K562 (cell line): ENCODE data around the gene CTPS1. TPM values are rescaled to one million over a fixed set of nuclear protein-coding genes. Genes with fewer than 3 reads are reported as not detected.

Experiments
- BHLHE40 ChIP-seq: IDR thresholded peaks from 2 replicates; pipeline ENCODE4 v1.6.1; 2011; ENCODE audit warnings: low read length, improper control_type of control experiment
- ELF4 ChIP-seq: fragments of 450-650 bp; formaldehyde crosslinking; IDR thresholded peaks from 2 replicates; pipeline ENCODE4 v1.4.0; 2022; ENCODE audit warnings: missing genetic modification characterization
- HDAC6 ChIP-seq: IDR thresholded peaks from 2 replicates; pipeline ENCODE4 v1.6.1; 2012; ENCODE audit warnings: low read depth, mild to moderate bottlenecking, control low read depth, inconsistent platforms, low read length, moderate library complexity
- HMGN3 ChIP-seq: IDR thresholded peaks from 2 replicates; pipeline ENCODE4 v1.6.1; 2011; ENCODE audit warnings: borderline replicate concordance, low read depth, mild to moderate bottlenecking, mixed read lengths, low read length; ENCODE audit not compliant: insufficient read length; ENCODE audit errors: extremely low read depth
- HSF4 ChIP-seq: fragments of 250-450 bp; sonication (Bioruptor Pico); IDR thresholded peaks from 2 replicates; pipeline ENCODE4 v2.1.2; 2022; ENCODE audit warnings: mild to moderate bottlenecking, moderate library complexity, borderline replicate concordance
- MCM5 ChIP-seq: fragments of 450-650 bp; IDR thresholded peaks from 2 replicates; pipeline ENCODE4 v1.6.1; 2016; ENCODE audit warnings: low read depth
- MECOM ChIP-seq: fragments of 250-450 bp; sonication (Bioruptor Pico); IDR thresholded peaks from 2 replicates; pipeline ENCODE4 v1.8.0; 2022; ENCODE audit warnings: inconsistent platforms
- MYC ChIP-seq, 2 experiments: fragments of 250-450 bp in 1 of 2; sonication (Bioruptor Pico) in 1 of 2; IDR thresholded peaks; 2 replicates each; pipeline versions ENCODE4 v1.5.1 to v1.6.1; 2012 to 2021; ENCODE audit warnings: low read depth in 2 of 2, borderline replicate concordance in 1 of 2, improper control_type of control experiment in 1 of 2, low read length in 1 of 2, mild to moderate bottlenecking in 1 of 2, moderate library complexity in 1 of 2
- NFIC ChIP-seq: fragments of 450-650 bp; IDR thresholded peaks from 2 replicates; pipeline ENCODE4 v1.6.1; 2017; ENCODE audit warnings: mild to moderate bottlenecking, inconsistent platforms
- POLR2G ChIP-seq: fragments of 200-400 bp; formaldehyde crosslinking; IDR thresholded peaks from 2 replicates; pipeline ENCODE4 v1.6.1; 2017; ENCODE audit warnings: low read depth, mild to moderate bottlenecking, antibody characterized with exemption, low read length, moderate library complexity
- RCOR1 ChIP-seq, 2 experiments: IDR thresholded peaks; 2 replicates each; pipeline ENCODE4 v1.6.1; 2012; ENCODE audit warnings: low read depth in 2 of 2, low read length in 2 of 2, borderline replicate concordance in 1 of 2, improper control_type of control experiment in 1 of 2
- RFX5 ChIP-seq: IDR thresholded peaks from 2 replicates; pipeline ENCODE4 v1.6.1; 2011; ENCODE audit warnings: low read depth, mild to moderate bottlenecking, improper control_type of control experiment, low read length
- SMAD4 ChIP-seq: fragments of 250-450 bp; sonication (Bioruptor Pico); conservative IDR thresholded peaks from 2 replicates; pipeline ENCODE4 v1.8.0; 2021; ENCODE audit warnings: inconsistent platforms, mild to moderate bottlenecking, moderate library complexity
- ZNF12 ChIP-seq: sonication (generic); formaldehyde crosslinking; IDR thresholded peaks from 2 replicates; pipeline ENCODE4 v1.4.0; 2020; ENCODE audit warnings: mild to moderate bottlenecking, missing genetic modification reagents
- ZNF23 ChIP-seq: fragments of 250-450 bp; sonication (Bioruptor Pico); IDR thresholded peaks from 2 replicates; pipeline ENCODE4 v1.4.0; 2020; ENCODE audit warnings: mild to moderate bottlenecking
- ZNF282 ChIP-seq: sonication (generic); formaldehyde crosslinking; IDR thresholded peaks from 2 replicates; pipeline ENCODE4 v1.8.1; 2023; ENCODE audit warnings: missing genetic modification reagents
- ZNF764 ChIP-seq: fragments of 250-450 bp; sonication (Bioruptor Pico); IDR thresholded peaks from 2 replicates; pipeline ENCODE4 v1.4.0; 2020; ENCODE audit warnings: low read depth, mild to moderate bottlenecking, moderate library complexity
- polyA plus RNA-seq, 8 experiments: library from polyadenylated mRNA; depleted of rRNA in 4 of 8; stranded (reverse) in 5 of 8; unstranded in 3 of 8; fragments of >200 nt; fragmentation: Nextera tagmentation in 2 of 8; fragmentation: Illumina TruSeq in 1 of 8; extraction: Ambion mirVana in 2 of 8; extraction: Trizol in 1 of 8; gene quantifications; 2 replicates each; pipeline versions ENCODE4 v1.2.1 to v1.2.3, GENCODE V29; 2011 to 2014; ENCODE audit warnings: inconsistent platforms in 1 of 8, missing spikeins in 1 of 8
- total RNA-seq, 7 experiments: library from RNA; depleted of rRNA in 6 of 7; stranded (reverse); fragments of >200 nt in 6 of 7; fragmentation: Illumina TruSeq in 2 of 7; extraction: Trizol in 2 of 7; gene quantifications; 2 replicates each; pipeline versions ENCODE4 v1.2.1 to v1.2.3, GENCODE V29; 2011 to 2021; ENCODE audit warnings: low replicate concordance in 1 of 7
- TF ChIP-seq, protein P1 (sequence below): fragments of 250-450 bp; sonication (Bioruptor Pico); IDR thresholded peaks from 2 replicates; pipeline ENCODE4 v1.5.0; 2021
- TF ChIP-seq, protein P2 (sequence below), 2 experiments: IDR thresholded peaks in 1 of 2; conservative IDR thresholded peaks in 1 of 2; 2 replicates each; pipeline ENCODE4 v1.6.1; 2016; ENCODE audit warnings: low read depth in 2 of 2, mild to moderate bottlenecking in 1 of 2, missing compliant biosample characterization in 1 of 2, missing genetic modification characterization in 1 of 2, moderate library complexity in 1 of 2
- TF ChIP-seq, protein P3 (sequence below), 2 experiments: fragments of 450-650 bp in 1 of 2; sonication (generic) in 1 of 2; formaldehyde crosslinking; conservative IDR thresholded peaks; 2 replicates each; pipeline versions ENCODE4 v1.4.0 to v1.8.1; 2020 to 2022; ENCODE audit warnings: mild to moderate bottlenecking in 1 of 2, missing genetic modification reagents in 1 of 2
- TF ChIP-seq, protein P4 (sequence below): sonication (generic); formaldehyde crosslinking; IDR thresholded peaks from 2 replicates; pipeline ENCODE4 v1.8.0; 2022; ENCODE audit warnings: mild to moderate bottlenecking, missing genetic modification reagents

Gene CTPS1
- total and polyA plus RNA-seq, 9 of the 15 experiments (the other 6 are each of a cell fraction or from before 2014, with no cell fraction given) = 44.4 to 164 (median 87.7) TPM

DNA sequence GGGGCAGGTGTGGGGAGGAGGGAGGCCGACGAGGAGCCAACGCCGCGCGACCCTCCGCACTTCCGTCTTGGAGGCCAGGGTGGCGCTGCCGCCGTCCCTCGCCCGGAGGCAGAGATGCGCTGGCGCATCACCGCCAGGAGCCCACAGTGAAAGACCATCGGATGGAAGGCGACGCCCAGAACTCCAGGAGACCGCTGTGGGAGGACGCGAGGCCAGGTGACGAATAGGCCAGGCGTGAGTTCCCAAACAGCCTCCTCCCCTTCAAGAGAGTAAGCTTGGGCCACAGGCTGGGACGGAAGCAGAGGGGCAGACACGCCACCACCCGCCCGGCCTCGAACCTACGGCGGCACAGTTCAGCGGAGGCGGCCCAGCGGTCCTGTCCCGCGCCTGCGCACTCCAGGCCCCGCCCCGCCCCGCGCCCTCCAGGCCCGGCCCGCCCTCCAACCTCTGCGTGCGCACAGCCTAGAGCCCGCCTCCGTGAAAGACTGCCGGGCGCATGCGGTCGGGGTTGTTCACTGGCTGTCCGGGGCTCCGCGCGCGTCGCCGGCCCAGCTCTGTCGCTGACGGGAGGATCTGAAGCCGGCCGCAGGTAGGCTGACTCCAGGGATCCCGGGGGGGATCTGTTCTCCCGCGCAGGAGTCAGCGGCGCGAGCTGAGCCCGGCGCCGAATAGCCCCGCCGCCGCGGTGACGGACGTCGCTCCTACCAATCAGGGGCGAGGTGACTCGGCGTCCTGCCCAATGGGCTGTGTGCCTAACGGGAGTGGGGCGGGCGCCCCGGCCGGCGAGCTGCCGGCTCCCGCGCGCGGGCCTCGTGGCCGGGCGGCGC lies at the start of gene CTPS1 (continued):
- peak; percentile 59; the same call in 1 of the 2 replicates for TF ChIP-seq ZNF12 (CRISPR knock-in tag)
- TF ChIP-seq NFIC = peak; percentile 38; the same call in 1 of the 2 replicates
- no peak for TF ChIP-seq HDAC6
- TF ChIP-seq ZNF764 (CRISPR knock-in tag) = peak; percentile 80
- TF ChIP-seq MCM5 = no peak
- peak; percentile 91 for TF ChIP-seq POLR2G
- TF ChIP-seq SMAD4 (CRISPR knock-in tag) = 0 out of 2 replicates have a peak, but pooled peaks have one; percentile 13
- TF ChIP-seq HSF4 = no peak
- TF ChIP-seq HMGN3 = peak; percentile 62
- TF ChIP-seq RCOR1 (IDR thresholded peaks at IDR 0.05; ENCODE audit: borderline replicate concordance in 1 of 2, low read depth in 2 of 2, low read length in 2 of 2) = peak in 1 of 2 experiments; percentile 23; a peak in 2 of 4 replicates
- no peak; the same call in 1 of the 2 replicates for TF ChIP-seq MECOM (CRISPR knock-in tag)
- no peak for TF ChIP-seq ELF4 (CRISPR knock-in tag)
- TF ChIP-seq RFX5 = no peak
- TF ChIP-seq, protein P1, sequence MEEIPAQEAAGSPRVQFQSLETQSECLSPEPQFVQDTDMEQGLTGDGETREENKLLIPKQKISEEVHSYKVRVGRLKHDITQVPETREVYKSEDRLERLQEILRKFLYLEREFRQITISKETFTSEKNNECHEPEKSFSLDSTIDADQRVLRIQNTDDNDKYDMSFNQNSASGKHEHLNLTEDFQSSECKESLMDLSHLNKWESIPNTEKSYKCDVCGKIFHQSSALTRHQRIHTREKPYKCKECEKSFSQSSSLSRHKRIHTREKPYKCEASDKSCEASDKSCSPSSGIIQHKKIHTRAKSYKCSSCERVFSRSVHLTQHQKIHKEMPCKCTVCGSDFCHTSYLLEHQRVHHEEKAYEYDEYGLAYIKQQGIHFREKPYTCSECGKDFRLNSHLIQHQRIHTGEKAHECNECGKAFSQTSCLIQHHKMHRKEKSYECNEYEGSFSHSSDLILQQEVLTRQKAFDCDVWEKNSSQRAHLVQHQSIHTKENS = no peak
- TF ChIP-seq, protein P2, sequence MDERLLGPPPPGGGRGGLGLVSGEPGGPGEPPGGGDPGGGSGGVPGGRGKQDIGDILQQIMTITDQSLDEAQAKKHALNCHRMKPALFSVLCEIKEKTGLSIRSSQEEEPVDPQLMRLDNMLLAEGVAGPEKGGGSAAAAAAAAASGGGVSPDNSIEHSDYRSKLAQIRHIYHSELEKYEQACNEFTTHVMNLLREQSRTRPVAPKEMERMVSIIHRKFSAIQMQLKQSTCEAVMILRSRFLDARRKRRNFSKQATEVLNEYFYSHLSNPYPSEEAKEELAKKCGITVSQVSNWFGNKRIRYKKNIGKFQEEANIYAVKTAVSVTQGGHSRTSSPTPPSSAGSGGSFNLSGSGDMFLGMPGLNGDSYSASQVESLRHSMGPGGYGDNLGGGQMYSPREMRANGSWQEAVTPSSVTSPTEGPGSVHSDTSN (CRISPR knock-in tag; IDR thresholded peaks at IDR 0.05; ENCODE audit: low read depth) = peak; percentile 82
- TF ChIP-seq, protein P2 (tag; conservative IDR thresholded peaks at IDR 0.05; ENCODE audit: low read depth) = peak; percentile 93
- TF ChIP-seq, protein P3, sequence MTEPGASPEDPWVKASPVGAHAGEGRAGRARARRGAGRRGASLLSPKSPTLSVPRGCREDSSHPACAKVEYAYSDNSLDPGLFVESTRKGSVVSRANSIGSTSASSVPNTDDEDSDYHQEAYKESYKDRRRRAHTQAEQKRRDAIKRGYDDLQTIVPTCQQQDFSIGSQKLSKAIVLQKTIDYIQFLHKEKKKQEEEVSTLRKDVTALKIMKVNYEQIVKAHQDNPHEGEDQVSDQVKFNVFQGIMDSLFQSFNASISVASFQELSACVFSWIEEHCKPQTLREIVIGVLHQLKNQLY (CRISPR knock-in tag; conservative IDR thresholded peaks at IDR 0.05) = peak in 1 of 2 experiments; percentile 20; a peak in 1 of 4 replicates
- TF ChIP-seq BHLHE40 = 0 out of 2 replicates have a peak, but pooled peaks have one; percentile 5
- peak; percentile 64; the same call in 1 of the 2 replicates for TF ChIP-seq ZNF282 (CRISPR knock-in tag)
- no peak for TF ChIP-seq ZNF23 (CRISPR knock-in tag)
- TF ChIP-seq MYC (IDR thresholded peaks at IDR 0.05; ENCODE audit: low read depth, low read length) = peak; percentile 97
- no peak for TF ChIP-seq MYC (CRISPR knock-in tag; IDR thresholded peaks at IDR 0.05; ENCODE audit: borderline replicate concordance, low read depth)
- TF ChIP-seq, protein P4, sequence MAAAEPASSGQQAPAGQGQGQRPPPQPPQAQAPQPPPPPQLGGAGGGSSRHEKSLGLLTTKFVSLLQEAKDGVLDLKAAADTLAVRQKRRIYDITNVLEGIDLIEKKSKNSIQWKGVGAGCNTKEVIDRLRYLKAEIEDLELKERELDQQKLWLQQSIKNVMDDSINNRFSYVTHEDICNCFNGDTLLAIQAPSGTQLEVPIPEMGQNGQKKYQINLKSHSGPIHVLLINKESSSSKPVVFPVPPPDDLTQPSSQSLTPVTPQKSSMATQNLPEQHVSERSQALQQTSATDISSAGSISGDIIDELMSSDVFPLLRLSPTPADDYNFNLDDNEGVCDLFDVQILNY (CRISPR knock-in tag) = no peak
